Astrocyte of the hippocampus (primary cell): ENCODE results near the gene FAM124B.

Experiments used
- DNase-seq: peaks from one replicate; pipeline ENCODE4 v3.0.0; 2011; ENCODE audit warnings: low read depth, low spot score

The FAM124B gene

DNA sequence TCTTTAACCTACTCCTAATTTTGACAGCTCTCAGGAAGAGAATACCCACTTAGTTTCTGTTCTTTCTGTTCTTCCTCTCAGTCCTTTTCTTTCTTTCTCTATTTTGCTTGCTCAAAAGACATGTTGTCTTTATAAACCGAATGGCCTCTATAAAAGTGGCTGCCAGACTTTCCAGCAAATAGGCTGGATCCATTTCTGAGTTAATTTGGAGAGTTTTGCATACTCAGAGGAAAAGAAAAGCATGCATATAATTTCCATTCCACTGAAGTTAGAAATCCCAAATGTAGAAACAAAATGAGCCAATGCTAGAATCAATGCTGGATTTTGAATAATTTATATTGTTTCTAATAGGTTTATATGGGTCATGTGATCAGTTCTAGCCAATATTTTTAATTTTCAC, 65.9 kb downstream of the FAM124B start:
- no peak for DNase-seq

- no peak for DNase-seq
These were observed 67.2 kb downstream of the FAM124B start for GRCh38 chr2:224334726-224335125.

GRCh38 chr2:224333726-224334482, 68.0 kb downstream of the FAM124B start:
- no peak for DNase-seq

DNA sequence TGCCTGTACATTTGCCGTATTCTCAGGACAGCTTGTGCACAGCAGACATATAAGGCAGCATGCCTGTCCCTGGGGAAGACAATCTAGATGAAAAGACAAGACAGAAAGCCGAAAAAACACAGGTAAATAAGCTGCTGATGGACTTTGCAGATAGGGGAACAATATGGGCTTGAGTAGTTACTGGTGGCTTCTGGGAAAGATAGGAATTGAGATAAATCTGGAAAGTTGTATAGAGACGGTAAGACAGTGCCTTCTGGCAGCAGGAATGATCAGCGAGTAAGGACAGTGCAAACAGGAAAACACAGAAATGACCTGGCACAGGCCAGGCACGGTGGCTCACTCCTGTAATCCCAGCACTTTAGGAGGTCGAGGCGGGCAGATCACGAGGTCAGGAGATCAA, 70.2 kb downstream of the FAM124B start:
- DNase-seq = no peak

GRCh38 chr2:224328798-224329197, 73.1 kb downstream of the FAM124B start:
- DNase-seq = no peak
